HepG2 (cell line): ENCODE data around the gene POLN. TPM values are rescaled to one million over a fixed set of nuclear protein-coding genes. Genes with fewer than 3 reads are reported as not detected.
A peak's percentile ranks its signal among the peaks of the same experiment; 100 is the strongest.

Experiments
- ARID5B ChIP-seq: IDR thresholded peaks from 2 replicates; pipeline ENCODE4 v1.4.0; 2020; ENCODE audit warnings: mild to moderate bottlenecking, missing genetic modification reagents
- CCAR2 ChIP-seq: fragments of 200-400 bp; formaldehyde crosslinking; optimal IDR thresholded peaks from 2 replicates; pipeline ENCODE3; 2018; ENCODE audit warnings: low read depth, mild to moderate bottlenecking, low read length, moderate library complexity
- ESRRA ChIP-seq: sonication (generic); formaldehyde crosslinking; IDR thresholded peaks from 2 replicates; pipeline ENCODE4 v1.5.1; 2020; ENCODE audit warnings: mild to moderate bottlenecking, low read depth, missing genetic modification reagents
- IRX3 ChIP-seq: sonication (generic); formaldehyde crosslinking; IDR thresholded peaks from 2 replicates; pipeline ENCODE4 v1.8.1; 2023; ENCODE audit warnings: mild to moderate bottlenecking, low read depth, missing genetic modification reagents, borderline replicate concordance
- MED13 ChIP-seq: sonication (generic); formaldehyde crosslinking; IDR thresholded peaks from 2 replicates; pipeline ENCODE4 v1.5.0; 2020; ENCODE audit warnings: missing genetic modification reagents
- MIER3 ChIP-seq: IDR thresholded peaks from 2 replicates; pipeline ENCODE4 v1.6.1; 2016; ENCODE audit warnings: missing compliant biosample characterization, borderline replicate concordance
- MXD1 ChIP-seq: sonication (generic); formaldehyde crosslinking; IDR thresholded peaks from 2 replicates; pipeline ENCODE4 v1.4.0; 2020; ENCODE audit warnings: mild to moderate bottlenecking, missing genetic modification reagents
- NR2F6 ChIP-seq, 2 experiments: IDR thresholded peaks; 2 replicates each; pipeline ENCODE4 v1.6.1; 2016; ENCODE audit warnings: antibody characterized with exemption in 1 of 2, mild to moderate bottlenecking in 1 of 2
- NRL ChIP-seq: sonication (generic); formaldehyde crosslinking; IDR thresholded peaks from 2 replicates; pipeline ENCODE4 v1.5.0; 2020; ENCODE audit warnings: missing genetic modification reagents, mild to moderate bottlenecking, moderate library complexity, borderline replicate concordance
- PAWR ChIP-seq: sonication (generic); formaldehyde crosslinking; IDR thresholded peaks from 2 replicates; pipeline ENCODE4 v1.4.0; 2020; ENCODE audit warnings: missing genetic modification reagents, mild to moderate bottlenecking, borderline replicate concordance
- RNF2 ChIP-seq: fragments of 450-650 bp; conservative IDR thresholded peaks from 2 replicates; pipeline ENCODE4 v1.6.1; 2016; ENCODE audit warnings: low read depth
- SP1 ChIP-seq, 2 experiments: fragments of 450-650 bp in 1 of 2; sonication (generic) in 1 of 2; formaldehyde crosslinking in 1 of 2; IDR thresholded peaks; 2 replicates each; pipeline versions ENCODE4 v1.4.0 to v1.6.1; 2016 to 2020; ENCODE audit warnings: missing genetic modification reagents in 1 of 2
- SPEN ChIP-seq: sonication (generic); formaldehyde crosslinking; IDR thresholded peaks from 2 replicates; pipeline ENCODE4 v1.5.1; 2020; ENCODE audit warnings: low read depth, mild to moderate bottlenecking, missing genetic modification reagents
- TBX2 ChIP-seq: sonication (generic); formaldehyde crosslinking; IDR thresholded peaks from 2 replicates; pipeline ENCODE4 v1.5.0; 2020; ENCODE audit warnings: missing genetic modification reagents, mild to moderate bottlenecking, borderline replicate concordance
- TFE3 ChIP-seq: IDR thresholded peaks from 2 replicates; pipeline ENCODE4 v1.6.1; 2016
- ZFP90 ChIP-seq: sonication (generic); formaldehyde crosslinking; IDR thresholded peaks from 2 replicates; pipeline ENCODE4 v1.8.0; 2022; ENCODE audit warnings: missing genetic modification reagents, mild to moderate bottlenecking, inconsistent platforms, borderline replicate concordance
- ZNF138 ChIP-seq: sonication (generic); formaldehyde crosslinking; IDR thresholded peaks from 2 replicates; pipeline ENCODE4 v1.5.0; 2020; ENCODE audit warnings: mild to moderate bottlenecking, low read depth, missing genetic modification reagents
- ZNF232 ChIP-seq: sonication (generic); formaldehyde crosslinking; IDR thresholded peaks from 2 replicates; pipeline ENCODE4 v1.4.0; 2020; ENCODE audit warnings: missing genetic modification reagents, borderline replicate concordance
- ZNF446 ChIP-seq: sonication (generic); formaldehyde crosslinking; IDR thresholded peaks from 2 replicates; pipeline ENCODE4 v1.5.0; 2020; ENCODE audit warnings: mild to moderate bottlenecking, missing genetic modification reagents
- ZNF550 ChIP-seq: sonication (generic); formaldehyde crosslinking; IDR thresholded peaks from 2 replicates; pipeline ENCODE4 v1.4.0; 2020; ENCODE audit warnings: mild to moderate bottlenecking, missing genetic modification reagents, borderline replicate concordance
- ZNF607 ChIP-seq: sonication (generic); formaldehyde crosslinking; IDR thresholded peaks from 2 replicates; pipeline ENCODE4 v1.5.1; 2020; ENCODE audit warnings: missing genetic modification reagents, mild to moderate bottlenecking, borderline replicate concordance
- polyA plus RNA-seq, 8 experiments: library from polyadenylated mRNA; depleted of rRNA in 3 of 8; stranded (reverse) in 7 of 8; unstranded in 1 of 8; fragments of >200 nt; fragmentation: Illumina TruSeq in 4 of 8; extraction: Trizol in 4 of 8; gene quantifications; 2 replicates each; pipeline versions ENCODE4 v1.2.1 to v1.2.3, GENCODE V29; 2011 to 2016; ENCODE audit warnings: low read depth in 4 of 8, missing spikeins in 1 of 8, mixed read lengths in 1 of 8; ENCODE audit not compliant: insufficient read depth in 1 of 8
- total RNA-seq, 5 experiments: library from RNA; depleted of rRNA; stranded (reverse); fragments of >200 nt; fragmentation: Illumina TruSeq; extraction: Trizol; gene quantifications; 2 replicates each; pipeline ENCODE4 v1.2.3, GENCODE V29; 2016; ENCODE audit warnings: low read depth in 1 of 5
- TF ChIP-seq, protein P1 (sequence below): sonication (generic); formaldehyde crosslinking; IDR thresholded peaks from 2 replicates; pipeline ENCODE4 v1.8.0; 2022; ENCODE audit warnings: mild to moderate bottlenecking, missing genetic modification reagents; ENCODE audit not compliant: insufficient replicate concordance

The POLN gene
- total and polyA plus RNA-seq, 2 of the 13 experiments (the other 11 are each of a cell fraction or from before 2014, with no cell fraction given) = 0.93 to 1.5 TPM

GRCh38 chr4:2172627-2173231 lies 69.2 kb downstream of the POLN start (continued):
- TF ChIP-seq ARID5B (peak; percentile 69), IRX3 (CRISPR knock-in tag) (no peak), MED13 (no peak), TFE3 (0 out of 2 replicates have a peak, but pooled peaks have one; percentile 20), SP1 (IDR thresholded peaks at IDR 0.05) (no peak), SP1 (CRISPR knock-in tag; IDR thresholded peaks at IDR 0.05) (no peak), ZNF607 (CRISPR knock-in tag) (no peak), ZNF232 (CRISPR knock-in tag) (no peak), PAWR (no peak), CCAR2 (no peak), NR2F6 (IDR thresholded peaks at IDR 0.05) (0 out of 2 replicates have a peak, but pooled peaks have one; percentile 42), NR2F6 (CRISPR knock-in tag; IDR thresholded peaks at IDR 0.05) (no peak; the same call in 1 of the 2 replicates), ZNF446 (CRISPR knock-in tag) (no peak), NRL (CRISPR knock-in tag) (no peak), ZFP90 (CRISPR knock-in tag) (no peak), TBX2 (CRISPR knock-in tag) (peak; percentile 29; the same call in 1 of the 2 replicates), RNF2 (no peak), ZNF138 (CRISPR knock-in tag) (no peak), SPEN (CRISPR knock-in tag) (no peak), ZNF550 (CRISPR knock-in tag) (no peak), MXD1 (CRISPR knock-in tag) (no peak), MIER3 (CRISPR knock-in tag) (no peak), ESRRA (CRISPR knock-in tag) (no peak)
- TF ChIP-seq, protein P1, sequence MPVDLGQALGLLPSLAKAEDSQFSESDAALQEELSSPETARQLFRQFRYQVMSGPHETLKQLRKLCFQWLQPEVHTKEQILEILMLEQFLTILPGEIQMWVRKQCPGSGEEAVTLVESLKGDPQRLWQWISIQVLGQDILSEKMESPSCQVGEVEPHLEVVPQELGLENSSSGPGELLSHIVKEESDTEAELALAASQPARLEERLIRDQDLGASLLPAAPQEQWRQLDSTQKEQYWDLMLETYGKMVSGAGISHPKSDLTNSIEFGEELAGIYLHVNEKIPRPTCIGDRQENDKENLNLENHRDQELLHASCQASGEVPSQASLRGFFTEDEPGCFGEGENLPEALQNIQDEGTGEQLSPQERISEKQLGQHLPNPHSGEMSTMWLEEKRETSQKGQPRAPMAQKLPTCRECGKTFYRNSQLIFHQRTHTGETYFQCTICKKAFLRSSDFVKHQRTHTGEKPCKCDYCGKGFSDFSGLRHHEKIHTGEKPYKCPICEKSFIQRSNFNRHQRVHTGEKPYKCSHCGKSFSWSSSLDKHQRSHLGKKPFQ (CRISPR knock-in tag) = no peak
